ENCODE results near the gene ARID1A. TPM values are rescaled to one million over a fixed set of nuclear protein-coding genes. Genes with fewer than 3 reads are reported as not detected.

Gene ARID1A
- total RNA-seq, 1 experiment from 2014 or later: 120 TPM

DNA sequence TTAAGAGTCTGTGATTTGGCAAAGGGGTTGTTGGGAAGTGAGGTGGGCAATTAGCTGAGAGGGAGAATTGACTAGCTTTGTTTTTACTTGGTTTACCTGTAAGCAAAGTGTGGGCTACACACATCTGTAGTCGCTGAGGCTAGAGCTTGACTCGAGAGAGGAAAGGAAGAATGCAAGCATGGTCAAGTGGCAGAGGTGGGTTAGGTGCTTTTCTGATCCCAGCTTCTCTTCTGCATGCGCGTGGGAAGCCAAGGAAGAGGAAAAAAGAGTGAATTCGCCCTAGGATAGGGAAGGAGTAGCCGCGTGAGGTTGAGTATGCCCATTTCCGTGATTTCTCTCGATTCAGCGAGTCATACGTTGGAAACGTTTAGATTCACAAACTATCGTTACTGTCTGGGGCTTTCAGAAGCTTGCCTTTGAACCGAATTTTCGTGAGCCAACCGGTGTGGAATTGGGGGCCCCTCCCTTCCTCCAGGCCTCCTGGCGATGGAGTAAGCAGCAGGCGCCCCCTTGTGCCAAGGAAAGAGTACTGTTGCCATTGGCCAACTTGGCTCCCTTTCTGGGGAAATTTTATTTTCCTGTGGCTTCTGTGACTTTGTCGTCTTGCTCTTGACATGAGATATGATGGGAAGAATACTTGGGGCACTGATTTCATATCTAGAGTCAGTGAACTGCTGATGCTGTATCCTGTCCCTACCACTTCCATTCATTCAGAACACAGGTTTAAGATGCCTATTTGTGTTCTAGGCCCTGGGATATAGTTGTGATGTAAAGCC is 93.2 kb downstream of the ARID1A start:
- Histone ChIP-seq H3K27ac (ENCODE audit: low read depth, low read length, poor library complexity, severe bottlenecking) (peak overlapping the region; percentile 97), H3K9me3 (ENCODE audit: low read depth, low read length, poor library complexity, severe bottlenecking) (no peaks in the 10 kb centered on the region), H3K4me3 (ENCODE audit: low read depth, low read length, poor library complexity, severe bottlenecking) (peak overlapping the region; percentile 63), H3K27me3 (replicated peaks; ENCODE audit: insufficient read depth, low read depth, low read length, poor library complexity) (no peaks in the 10 kb centered on the region), H3K36me3 (ENCODE audit: insufficient read depth, low read length, poor library complexity, severe bottlenecking) (no peaks in the 10 kb centered on the region), H3K4me1 (ENCODE audit: insufficient read depth, low read length, poor library complexity, severe bottlenecking) (peaks cover 24% of the 10 kb centered on the region)
- ChIA-PET CTCF (interaction anchor here (0.5 to 4.4 kb wide), 17 partner anchors 11 to 372 kb away, joined by 3 to 53 read pairs (median 4); no protein-coding TSS in a partner anchor), POLR2A (ENCODE audit: low non-redundant PET) (no interaction called here)
- DNase-seq (ENCODE audit: low spot score): peak; percentile 92
- intact Hi-C loops (cut with micrococcal nuclease; ENCODE audit: unreplicated experiment): loop anchor here (1.0 to 5.0 kb wide), 3 partner anchors 92 to 287 kb away; partner anchors contain the start of gene ARID1A
- TF ChIP-seq, protein P1, sequence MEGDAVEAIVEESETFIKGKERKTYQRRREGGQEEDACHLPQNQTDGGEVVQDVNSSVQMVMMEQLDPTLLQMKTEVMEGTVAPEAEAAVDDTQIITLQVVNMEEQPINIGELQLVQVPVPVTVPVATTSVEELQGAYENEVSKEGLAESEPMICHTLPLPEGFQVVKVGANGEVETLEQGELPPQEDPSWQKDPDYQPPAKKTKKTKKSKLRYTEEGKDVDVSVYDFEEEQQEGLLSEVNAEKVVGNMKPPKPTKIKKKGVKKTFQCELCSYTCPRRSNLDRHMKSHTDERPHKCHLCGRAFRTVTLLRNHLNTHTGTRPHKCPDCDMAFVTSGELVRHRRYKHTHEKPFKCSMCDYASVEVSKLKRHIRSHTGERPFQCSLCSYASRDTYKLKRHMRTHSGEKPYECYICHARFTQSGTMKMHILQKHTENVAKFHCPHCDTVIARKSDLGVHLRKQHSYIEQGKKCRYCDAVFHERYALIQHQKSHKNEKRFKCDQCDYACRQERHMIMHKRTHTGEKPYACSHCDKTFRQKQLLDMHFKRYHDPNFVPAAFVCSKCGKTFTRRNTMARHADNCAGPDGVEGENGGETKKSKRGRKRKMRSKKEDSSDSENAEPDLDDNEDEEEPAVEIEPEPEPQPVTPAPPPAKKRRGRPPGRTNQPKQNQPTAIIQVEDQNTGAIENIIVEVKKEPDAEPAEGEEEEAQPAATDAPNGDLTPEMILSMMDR (conservative IDR thresholded peaks at IDR 0.05; ENCODE audit: low read depth, low read length): peak; percentile 95
- TF ChIP-seq EZH2 (IDR thresholded peaks at IDR 0.05; ENCODE audit: borderline replicate concordance, low read depth, low read length, poor library complexity, severe bottlenecking): no peak
- TSS peak; percentile 32 for BruUV-seq (replicated peaks)

GRCh38 chr1:26789612-26789865 is 93.7 kb downstream of the ARID1A start:
- H3K4me3 ChIP-seq (ENCODE audit: low read depth, low read length, poor library complexity, severe bottlenecking): no peak overlapping the region
- intact Hi-C loops (cut with micrococcal nuclease; ENCODE audit: unreplicated experiment): loop anchor here (1.0 to 5.0 kb wide), 3 partner anchors 92 to 287 kb away; partner anchors contain the start of gene ARID1A
- H3K9me3 ChIP-seq (ENCODE audit: low read depth, low read length, poor library complexity, severe bottlenecking): no peaks in the 10 kb centered on the region
- TF ChIP-seq, protein P1 (conservative IDR thresholded peaks at IDR 0.05; ENCODE audit: low read depth, low read length): no peak
- TF ChIP-seq EZH2 (IDR thresholded peaks at IDR 0.05; ENCODE audit: borderline replicate concordance, low read depth, low read length, poor library complexity, severe bottlenecking): no peak
- no peaks in the 10 kb centered on the region for H3K27me3 ChIP-seq (replicated peaks; ENCODE audit: insufficient read depth, low read depth, low read length, poor library complexity)
- BruUV-seq (replicated peaks): no TSS peak
- peaks cover 24% of the 10 kb centered on the region for H3K4me1 ChIP-seq (ENCODE audit: insufficient read depth, low read length, poor library complexity, severe bottlenecking)
- ChIA-PET POLR2A (ENCODE audit: low non-redundant PET) (no interaction called here), CTCF (interaction anchor here (0.8 to 4.4 kb wide), 8 partner anchors 11 to 289 kb away, joined by 3 to 53 read pairs (median 4); no protein-coding TSS in a partner anchor)
- H3K36me3 ChIP-seq (ENCODE audit: insufficient read depth, low read length, poor library complexity, severe bottlenecking): no peaks in the 10 kb centered on the region
- no peak overlapping the region for H3K27ac ChIP-seq (ENCODE audit: low read depth, low read length, poor library complexity, severe bottlenecking)
- no peak for DNase-seq (ENCODE audit: low spot score)

GRCh38 chr1:26789931-26790330 is 94.1 kb downstream of the ARID1A start:
- ChIA-PET CTCF (interaction anchor here (1.1 to 4.4 kb wide), 4 partner anchors 11 to 187 kb away, joined by 4 to 53 read pairs (median 4); no protein-coding TSS in a partner anchor), POLR2A (ENCODE audit: low non-redundant PET) (no interaction called here)

More at GRCh38 chr1:26789931-26790330, 94.1 kb downstream of the ARID1A start:
- no peak for TF ChIP-seq EZH2 (IDR thresholded peaks at IDR 0.05; ENCODE audit: borderline replicate concordance, low read depth, low read length, poor library complexity, severe bottlenecking)
- TF ChIP-seq, protein P1 (conservative IDR thresholded peaks at IDR 0.05; ENCODE audit: low read depth, low read length): no peak
- Histone ChIP-seq H3K27me3 (replicated peaks; ENCODE audit: insufficient read depth, low read depth, low read length, poor library complexity) (no peaks in the 10 kb centered on the region), H3K9me3 (ENCODE audit: low read depth, low read length, poor library complexity, severe bottlenecking) (no peaks in the 10 kb centered on the region), H3K4me1 (ENCODE audit: insufficient read depth, low read length, poor library complexity, severe bottlenecking) (peaks cover 24% of the 10 kb centered on the region), H3K36me3 (ENCODE audit: insufficient read depth, low read length, poor library complexity, severe bottlenecking) (no peaks in the 10 kb centered on the region), H3K27ac (ENCODE audit: low read depth, low read length, poor library complexity, severe bottlenecking) (no peak overlapping the region), H3K4me3 (ENCODE audit: low read depth, low read length, poor library complexity, severe bottlenecking) (no peak overlapping the region)
- DNase-seq (ENCODE audit: low spot score): no peak
- no TSS peak for BruUV-seq (replicated peaks)
- intact Hi-C loops (cut with micrococcal nuclease; ENCODE audit: unreplicated experiment): loop anchor here (1.0 to 5.0 kb wide), 3 partner anchors 93 to 288 kb away; partner anchors contain the start of gene ARID1A

All from A673 (cell line).